PC-9 (cell line): ENCODE results near the gene STX8.
A peak's percentile ranks its signal among the peaks of the same experiment; 100 is the strongest.
"Not testable (repeated sequence)": the region's sequence is repeated elsewhere in the genome, so short reads cannot be mapped to it uniquely, and the experiment has no call there.

Source experiments
- CTCF ChIP-seq: fragments of 200-600 bp; sonication (generic); conservative IDR thresholded peaks from 2 replicates; pipeline ENCODE4 v1.6.1; 2017; ENCODE audit warnings: mixed run types, antibody characterized with exemption, mild to moderate bottlenecking, moderate library complexity
- EZH2 ChIP-seq: fragments of 200-600 bp; sonication (generic); IDR thresholded peaks from 2 replicates; pipeline ENCODE4 v1.8.0; 2017; ENCODE audit warnings: antibody characterized with exemption, low read depth

- TF ChIP-seq CTCF, result peak; percentile 60
- TF ChIP-seq EZH2, result not testable (repeated sequence)
Measured at GRCh38 chr17:9554715-9555114, 20.9 kb downstream of the STX8 start.
